Measurements from ENCODE around the gene MAG. TPM values are rescaled to one million over a fixed set of nuclear protein-coding genes. Genes with fewer than 3 reads are reported as not detected.

Gene MAG
- total RNA-seq, 1 experiment from 2014 or later = 0.41 TPM

DNA sequence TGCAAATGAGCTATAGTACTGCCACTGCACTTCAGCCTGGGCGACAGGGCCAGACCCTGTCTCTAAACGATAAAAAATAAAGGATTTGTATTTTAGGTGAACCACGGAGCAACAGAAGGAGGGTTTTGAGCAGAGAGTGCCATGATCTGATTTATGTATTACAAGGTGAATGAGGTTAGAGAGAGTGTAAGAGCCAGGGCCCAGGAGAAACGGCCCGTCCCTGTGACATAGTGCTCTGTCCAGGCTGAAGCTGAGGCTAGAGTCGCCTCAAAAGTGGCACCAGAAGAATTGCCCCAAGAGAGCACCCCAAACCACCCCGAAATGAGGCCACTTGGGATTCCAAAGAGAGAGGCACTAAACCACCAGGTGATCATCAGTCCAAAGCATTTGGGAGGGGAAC is 16.9 kb downstream of the MAG start:
- no TSS peak for BruUV-seq (replicated peaks)
- H3K4me1 ChIP-seq = peaks cover 41% of the 10 kb centered on the region
- TF ChIP-seq, protein P1, sequence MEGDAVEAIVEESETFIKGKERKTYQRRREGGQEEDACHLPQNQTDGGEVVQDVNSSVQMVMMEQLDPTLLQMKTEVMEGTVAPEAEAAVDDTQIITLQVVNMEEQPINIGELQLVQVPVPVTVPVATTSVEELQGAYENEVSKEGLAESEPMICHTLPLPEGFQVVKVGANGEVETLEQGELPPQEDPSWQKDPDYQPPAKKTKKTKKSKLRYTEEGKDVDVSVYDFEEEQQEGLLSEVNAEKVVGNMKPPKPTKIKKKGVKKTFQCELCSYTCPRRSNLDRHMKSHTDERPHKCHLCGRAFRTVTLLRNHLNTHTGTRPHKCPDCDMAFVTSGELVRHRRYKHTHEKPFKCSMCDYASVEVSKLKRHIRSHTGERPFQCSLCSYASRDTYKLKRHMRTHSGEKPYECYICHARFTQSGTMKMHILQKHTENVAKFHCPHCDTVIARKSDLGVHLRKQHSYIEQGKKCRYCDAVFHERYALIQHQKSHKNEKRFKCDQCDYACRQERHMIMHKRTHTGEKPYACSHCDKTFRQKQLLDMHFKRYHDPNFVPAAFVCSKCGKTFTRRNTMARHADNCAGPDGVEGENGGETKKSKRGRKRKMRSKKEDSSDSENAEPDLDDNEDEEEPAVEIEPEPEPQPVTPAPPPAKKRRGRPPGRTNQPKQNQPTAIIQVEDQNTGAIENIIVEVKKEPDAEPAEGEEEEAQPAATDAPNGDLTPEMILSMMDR (IDR thresholded peaks at IDR 0.05; ENCODE audit: insufficient read depth in 1 of 2, low read depth in 1 of 2, low read length in 1 of 2, severe bottlenecking in 1 of 2, unreplicated experiment in 1 of 2) = no peak
- H3K4me1 Mint-ChIP-seq (ENCODE audit: low read depth, unreplicated experiment) = peaks cover 18% of the 10 kb centered on the region
- H3K4me3 ChIP-seq (ENCODE audit: low read depth, low read length) = no peak overlapping the region
- H3K9me3 Mint-ChIP-seq (ENCODE audit: unreplicated experiment) = no peaks in the 10 kb centered on the region
- no peaks in the 10 kb centered on the region for H3K27me3 Mint-ChIP-seq (ENCODE audit: insufficient read depth, unreplicated experiment)
- ChIA-PET POLR2A (no interaction called here), CTCF (interaction anchor here (1.0 kb wide), 1 partner anchor 18 kb away, joined by 3 read pairs; no protein-coding TSS in a partner anchor)
- H3K27me3 ChIP-seq (replicated peaks; ENCODE audit: control insufficient read depth, insufficient read depth, low read length) = no peaks in the 10 kb centered on the region
- peak overlapping the region; percentile 38 for H3K27ac Mint-ChIP-seq (ENCODE audit: unreplicated experiment)
- no peak overlapping the region for H3K4me3 Mint-ChIP-seq (ENCODE audit: unreplicated experiment)
- intact Hi-C loops (cut with micrococcal nuclease; ENCODE audit: unreplicated experiment) = no loop called here
- no peaks in the 10 kb centered on the region for H3K9me3 ChIP-seq
- no peak for DNase-seq
- no peaks in the 10 kb centered on the region for H3K36me3 Mint-ChIP-seq (ENCODE audit: insufficient read depth, unreplicated experiment)
- no peaks in the 10 kb centered on the region for H3K36me3 ChIP-seq (ENCODE audit: control insufficient read depth, insufficient read depth, low read length)

DNA sequence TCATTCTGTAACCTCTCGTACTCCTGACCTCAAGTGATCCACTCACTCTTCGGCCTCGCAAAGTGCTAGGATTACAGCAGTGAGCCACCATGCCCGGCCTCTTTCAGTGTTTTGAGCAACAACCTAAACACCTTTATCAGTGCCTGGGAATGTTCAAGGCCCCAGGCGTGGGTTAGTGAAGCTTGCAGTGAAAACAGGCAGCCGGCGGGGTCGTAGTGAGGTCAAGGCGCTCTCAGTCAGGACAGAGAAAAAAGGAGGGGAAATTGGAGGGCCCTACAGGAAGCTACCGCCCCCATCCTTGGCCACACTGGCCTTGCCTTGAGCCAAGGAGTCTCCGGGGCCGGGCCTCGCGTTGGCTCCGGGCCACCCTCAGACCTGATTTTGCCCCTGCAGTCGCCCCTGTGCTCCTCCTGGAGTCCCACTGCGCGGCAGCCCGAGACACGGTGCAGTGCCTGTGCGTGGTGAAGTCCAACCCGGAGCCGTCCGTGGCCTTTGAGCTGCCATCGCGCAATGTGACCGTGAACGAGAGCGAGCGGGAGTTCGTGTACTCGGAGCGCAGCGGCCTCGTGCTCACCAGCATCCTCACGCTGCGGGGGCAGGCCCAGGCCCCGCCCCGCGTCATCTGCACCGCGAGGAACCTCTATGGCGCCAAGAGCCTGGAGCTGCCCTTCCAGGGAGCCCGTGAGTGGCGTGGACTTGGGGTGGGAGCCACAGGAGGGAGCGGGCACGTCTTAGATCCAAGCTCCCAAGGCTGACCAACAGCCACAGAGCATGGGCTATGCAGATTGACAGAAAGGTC is 17.7 kb downstream of the MAG start:
- H3K4me1 Mint-ChIP-seq (ENCODE audit: low read depth, unreplicated experiment) = peaks cover 18% of the 10 kb centered on the region
- POLR2A ChIA-PET = no interaction called here
- no peaks in the 10 kb centered on the region for H3K27me3 Mint-ChIP-seq (ENCODE audit: insufficient read depth, unreplicated experiment)
- CTCF ChIA-PET = interaction anchor here (1.0 kb wide), 1 partner anchor 18 kb away, joined by 3 read pairs; no protein-coding TSS in a partner anchor
- Histone ChIP-seq H3K4me3 (ENCODE audit: low read depth, low read length) (no peak overlapping the region), H3K36me3 (ENCODE audit: control insufficient read depth, insufficient read depth, low read length) (no peaks in the 10 kb centered on the region), H3K27me3 (replicated peaks; ENCODE audit: control insufficient read depth, insufficient read depth, low read length) (no peaks in the 10 kb centered on the region), H3K4me1 (peaks cover 41% of the 10 kb centered on the region), H3K9me3 (no peaks in the 10 kb centered on the region)
- BruUV-seq (replicated peaks) = no TSS peak
- TF ChIP-seq, protein P1 (IDR thresholded peaks at IDR 0.05; ENCODE audit: insufficient read depth in 1 of 2, low read depth in 1 of 2, low read length in 1 of 2, severe bottlenecking in 1 of 2, unreplicated experiment in 1 of 2) = no peak
- no peaks in the 10 kb centered on the region for H3K36me3 Mint-ChIP-seq (ENCODE audit: insufficient read depth, unreplicated experiment)
- H3K27ac Mint-ChIP-seq (ENCODE audit: unreplicated experiment) = peak overlapping the region; percentile 38
- DNase-seq = peak; percentile 81 to 84
- H3K4me3 Mint-ChIP-seq (ENCODE audit: unreplicated experiment) = peak overlapping the region; percentile 7
- intact Hi-C loops (cut with micrococcal nuclease; ENCODE audit: unreplicated experiment) = no loop called here
- H3K9me3 Mint-ChIP-seq (ENCODE audit: unreplicated experiment) = no peaks in the 10 kb centered on the region

DNA sequence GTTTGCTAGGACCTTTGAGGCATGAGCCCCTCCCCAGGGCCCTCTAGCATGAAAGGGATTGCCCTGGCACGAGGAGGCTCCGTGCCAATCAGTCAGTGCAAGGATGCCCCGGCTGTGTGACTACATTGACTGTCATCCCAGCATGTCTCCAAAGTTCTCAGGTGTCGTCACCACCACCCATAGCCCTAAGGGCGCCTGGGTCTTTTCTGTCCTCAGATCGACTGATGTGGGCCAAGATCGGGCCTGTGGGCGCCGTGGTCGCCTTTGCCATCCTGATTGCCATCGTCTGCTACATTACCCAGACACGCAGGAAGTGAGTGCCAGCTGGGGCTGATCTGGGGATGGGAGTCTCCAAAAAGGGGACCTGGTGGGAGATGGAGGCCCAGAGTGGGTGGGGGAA is 18.4 kb downstream of the MAG start:
- H3K9me3 ChIP-seq = no peaks in the 10 kb centered on the region
- H3K4me3 Mint-ChIP-seq (ENCODE audit: unreplicated experiment) = no peak overlapping the region
- ChIA-PET CTCF (no interaction called here), POLR2A (no interaction called here)
- TF ChIP-seq, protein P1 (IDR thresholded peaks at IDR 0.05; ENCODE audit: insufficient read depth in 1 of 2, low read depth in 1 of 2, low read length in 1 of 2, severe bottlenecking in 1 of 2, unreplicated experiment in 1 of 2) = no peak
- no TSS peak for BruUV-seq (replicated peaks)
- H3K4me1 Mint-ChIP-seq (ENCODE audit: low read depth, unreplicated experiment) = peaks cover 18% of the 10 kb centered on the region
- H3K36me3 ChIP-seq (ENCODE audit: control insufficient read depth, insufficient read depth, low read length) = no peaks in the 10 kb centered on the region
- H3K27ac Mint-ChIP-seq (ENCODE audit: unreplicated experiment) = no peak overlapping the region
- no peaks in the 10 kb centered on the region for H3K27me3 Mint-ChIP-seq (ENCODE audit: insufficient read depth, unreplicated experiment)
- peaks cover 41% of the 10 kb centered on the region for H3K4me1 ChIP-seq
- no peak for DNase-seq
- no peaks in the 10 kb centered on the region for H3K9me3 Mint-ChIP-seq (ENCODE audit: unreplicated experiment)
- H3K4me3 ChIP-seq (ENCODE audit: low read depth, low read length) = no peak overlapping the region
- intact Hi-C loops (cut with micrococcal nuclease; ENCODE audit: unreplicated experiment) = no loop called here
- no peaks in the 10 kb centered on the region for H3K36me3 Mint-ChIP-seq (ENCODE audit: insufficient read depth, unreplicated experiment)
- H3K27me3 ChIP-seq (replicated peaks; ENCODE audit: control insufficient read depth, insufficient read depth, low read length) = no peaks in the 10 kb centered on the region
